ENCODE results near the gene RPL5. TPM values are rescaled to one million over a fixed set of nuclear protein-coding genes. Genes with fewer than 3 reads are reported as not detected.
A peak's percentile ranks its signal among the peaks of the same experiment; 100 is the strongest.

Gene RPL5
- total RNA-seq, 1 donor = 920 TPM

- DNase-seq (ENCODE audit: low read depth) = no peak
Observed at GRCh38 chr1:92882819-92883218, 51.0 kb downstream of the RPL5 start.

GRCh38 chr1:92883297-92883696 lies 51.5 kb downstream of the RPL5 start:
- TF ChIP-seq CTCF (IDR thresholded peaks at IDR 0.05; ENCODE audit: insufficient read depth, low read depth, low read length) = no peak
- no peak overlapping the region for H3K4me3 ChIP-seq (ENCODE audit: low read depth, low read length)
- DNase-seq (ENCODE audit: low read depth) = no peak

More at GRCh38 chr1:92882819-92883218, 51.0 kb downstream of the RPL5 start:
- H3K4me3 ChIP-seq (ENCODE audit: low read depth, low read length) = no peak overlapping the region
- no peak for TF ChIP-seq CTCF (IDR thresholded peaks at IDR 0.05; ENCODE audit: insufficient read depth, low read depth, low read length)

GRCh38 chr1:92884195-92884594 lies 52.4 kb downstream of the RPL5 start:
- DNase-seq (ENCODE audit: low read depth) = no peak
- no peak for TF ChIP-seq CTCF (IDR thresholded peaks at IDR 0.05; ENCODE audit: insufficient read depth, low read depth, low read length)
- no peak overlapping the region for H3K4me3 ChIP-seq (ENCODE audit: low read depth, low read length)

- H3K4me3 ChIP-seq (ENCODE audit: low read depth, low read length) = no peak overlapping the region
- no peak for TF ChIP-seq CTCF (IDR thresholded peaks at IDR 0.05; ENCODE audit: insufficient read depth, low read depth, low read length)
- DNase-seq (ENCODE audit: low read depth) = no peak
Observed at GRCh38 chr1:92886886-92887419, 55.1 kb downstream of the RPL5 start.

GRCh38 chr1:92887465-92887864 lies 55.6 kb downstream of the RPL5 start:
- TF ChIP-seq CTCF (IDR thresholded peaks at IDR 0.05; ENCODE audit: insufficient read depth, low read depth, low read length) = no peak
- no peak overlapping the region for H3K4me3 ChIP-seq (ENCODE audit: low read depth, low read length)
- DNase-seq (ENCODE audit: low read depth) = no peak

Small RNA genes lying within 50 kb of the gene (small RNA-seq; reads per million reads assigned to genes)
- gene RF00432 = not detected
- 145 reads per million, percentile 97 among the genes with 10 or more reads in this experiment for gene SNORA66
- not detected for gene SNORD21

Other genes starting within 250 kb of the RPL5 start
- gene EVI5, start 46.9 kb upstream of the RPL5 start, total RNA-seq = 58.7 and 69.6 TPM in 2 replicates
- gene DIPK1A, start 129.4 kb downstream of the RPL5 start, total RNA-seq = 19.0 and 39.3 TPM in 2 replicates
- 20.9 and 31.1 TPM in 2 replicates for gene MTF2, start 247.2 kb downstream of the RPL5 start, total RNA-seq

All from fibroblast of villous mesenchyme (primary cell).